GM12864 (cell line): Measurements from ENCODE around the gene NUP214.

ENCODE experiments used
- DNase-seq: peaks from one replicate; pipeline ENCODE4 v3.0.0-alpha.2; 2011; ENCODE audit warnings: low read depth
- H3K4me3 ChIP-seq: 2 replicates; pipeline ENCODE4 v1.5.1; 2011; ENCODE audit warnings: mild to moderate bottlenecking, low read depth, low read length, control low read depth
- CTCF ChIP-seq: IDR thresholded peaks from 2 replicates; pipeline ENCODE4 v1.5.1; 2011; ENCODE audit warnings: low read depth, mild to moderate bottlenecking, moderate library complexity, low read length, control low read depth, inconsistent platforms; ENCODE audit errors: missing control alignments

The NUP214 gene

GRCh38 chr9:131278702-131279111 lies 153.3 kb downstream of the NUP214 start:
- no peak overlapping the region for H3K4me3 ChIP-seq
- DNase-seq, result no peak
- TF ChIP-seq CTCF, result no peak

- no peak for DNase-seq
- no peak for TF ChIP-seq CTCF
- H3K4me3 ChIP-seq, result no peak overlapping the region
Observed at GRCh38 chr9:131279196-131279862, 153.9 kb downstream of the NUP214 start.

GRCh38 chr9:131279863-131280570 lies 154.6 kb downstream of the NUP214 start:
- DNase-seq, result no peak
- H3K4me3 ChIP-seq, result no peak overlapping the region
- no peak for TF ChIP-seq CTCF

- TF ChIP-seq CTCF, result no peak
- no peak overlapping the region for H3K4me3 ChIP-seq
Observed at GRCh38 chr9:131280660-131281059, 155.3 kb downstream of the NUP214 start.

GRCh38 chr9:131281119-131281965 lies 156.0 kb downstream of the NUP214 start:
- TF ChIP-seq CTCF, result no peak
- no peak overlapping the region for H3K4me3 ChIP-seq
- no peak for DNase-seq

More at GRCh38 chr9:131280660-131281059, 155.3 kb downstream of the NUP214 start:
- DNase-seq, result no peak

GRCh38 chr9:131282175-131282574 lies 156.8 kb downstream of the NUP214 start:
- no peak for TF ChIP-seq CTCF
- DNase-seq, result no peak
- no peak overlapping the region for H3K4me3 ChIP-seq
